ENCODE results near the gene SEMA3C.
A peak's percentile ranks its signal among the peaks of the same experiment; 100 is the strongest.

The SEMA3C gene

DNA sequence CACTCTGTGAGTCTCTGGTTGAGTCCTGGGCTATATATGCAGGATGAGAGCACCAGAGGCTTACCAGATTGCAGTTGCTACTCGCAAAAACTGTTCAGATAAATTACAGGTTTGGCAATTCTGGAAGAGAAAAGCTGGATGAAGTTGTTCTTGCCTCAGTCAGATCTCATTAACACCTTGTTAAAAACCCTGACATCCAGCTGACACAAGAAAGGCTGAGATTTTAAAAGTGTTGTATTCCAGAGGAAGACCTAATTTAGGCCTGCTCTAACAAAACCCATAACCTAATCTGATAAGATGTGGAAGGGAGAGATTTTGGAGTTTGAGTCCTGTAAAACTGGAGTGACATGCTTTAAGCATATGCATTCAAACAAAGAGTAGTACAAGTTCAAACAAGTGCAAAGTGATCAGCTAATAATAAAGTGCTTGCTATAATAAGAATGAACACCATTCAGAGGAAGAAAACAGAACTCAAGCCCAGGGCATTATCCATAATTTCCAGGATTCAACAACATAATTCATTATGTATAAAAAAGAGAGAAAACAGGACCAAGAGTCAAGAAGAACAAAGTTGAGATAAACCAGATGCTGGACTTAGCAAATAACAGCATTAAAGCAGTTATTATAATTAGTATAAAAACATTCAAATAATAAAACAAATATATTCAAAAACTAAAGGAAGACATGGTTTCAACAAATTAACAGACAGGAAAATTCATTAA is 144.9 kb downstream of the SEMA3C start:
- in situ Hi-C loops (cut with MboI; ENCODE audit: low pct_unique_long_range_greater_than_20kb, low sequenced_read_pairs, unreplicated experiment): no loop called here
- TF ChIP-seq, protein P1, sequence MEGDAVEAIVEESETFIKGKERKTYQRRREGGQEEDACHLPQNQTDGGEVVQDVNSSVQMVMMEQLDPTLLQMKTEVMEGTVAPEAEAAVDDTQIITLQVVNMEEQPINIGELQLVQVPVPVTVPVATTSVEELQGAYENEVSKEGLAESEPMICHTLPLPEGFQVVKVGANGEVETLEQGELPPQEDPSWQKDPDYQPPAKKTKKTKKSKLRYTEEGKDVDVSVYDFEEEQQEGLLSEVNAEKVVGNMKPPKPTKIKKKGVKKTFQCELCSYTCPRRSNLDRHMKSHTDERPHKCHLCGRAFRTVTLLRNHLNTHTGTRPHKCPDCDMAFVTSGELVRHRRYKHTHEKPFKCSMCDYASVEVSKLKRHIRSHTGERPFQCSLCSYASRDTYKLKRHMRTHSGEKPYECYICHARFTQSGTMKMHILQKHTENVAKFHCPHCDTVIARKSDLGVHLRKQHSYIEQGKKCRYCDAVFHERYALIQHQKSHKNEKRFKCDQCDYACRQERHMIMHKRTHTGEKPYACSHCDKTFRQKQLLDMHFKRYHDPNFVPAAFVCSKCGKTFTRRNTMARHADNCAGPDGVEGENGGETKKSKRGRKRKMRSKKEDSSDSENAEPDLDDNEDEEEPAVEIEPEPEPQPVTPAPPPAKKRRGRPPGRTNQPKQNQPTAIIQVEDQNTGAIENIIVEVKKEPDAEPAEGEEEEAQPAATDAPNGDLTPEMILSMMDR (IDR thresholded peaks at IDR 0.05; ENCODE audit: extremely low read depth, insufficient read depth, missing control alignments): no peak

DNA sequence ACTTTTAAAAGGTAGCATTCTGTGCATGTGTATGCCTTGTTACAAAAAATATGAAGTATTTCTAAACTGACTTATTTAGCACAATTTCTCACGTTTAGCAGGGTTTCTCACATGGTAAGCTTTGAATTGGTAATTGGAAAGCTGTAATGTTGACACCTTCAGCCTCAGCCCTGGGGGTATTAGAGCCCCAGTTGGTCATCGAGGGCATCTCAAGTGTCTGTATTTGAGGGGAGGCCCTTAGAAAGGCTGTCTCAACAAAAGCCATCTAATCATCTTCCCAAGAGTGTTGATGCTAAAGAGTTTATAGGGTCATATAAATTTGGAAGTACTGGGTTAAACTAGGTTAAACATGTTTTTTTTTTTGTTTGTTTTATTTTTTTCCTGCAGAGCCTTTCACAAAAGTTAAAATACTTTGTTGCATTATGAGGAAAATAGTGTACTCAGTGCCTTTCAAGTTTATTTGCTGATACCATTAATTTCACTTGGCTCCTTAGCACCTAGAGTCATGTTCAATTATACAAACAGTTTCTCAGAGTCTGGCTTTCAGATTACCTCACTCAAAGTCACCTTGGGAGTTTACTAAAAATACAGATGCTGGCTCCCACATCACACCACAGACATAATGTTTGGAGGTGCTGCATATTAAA is 146.4 kb downstream of the SEMA3C start:
- TF ChIP-seq, protein P1 (IDR thresholded peaks at IDR 0.05; ENCODE audit: extremely low read depth, insufficient read depth, missing control alignments): no peak
- no peak for DNase-seq (ENCODE audit: low spot score)
- in situ Hi-C loops (cut with MboI; ENCODE audit: low pct_unique_long_range_greater_than_20kb, low sequenced_read_pairs, unreplicated experiment): no loop called here

More for the DNA sequence above, 144.9 kb downstream of the SEMA3C start:
- DNase-seq (ENCODE audit: low spot score): no peak

DNA sequence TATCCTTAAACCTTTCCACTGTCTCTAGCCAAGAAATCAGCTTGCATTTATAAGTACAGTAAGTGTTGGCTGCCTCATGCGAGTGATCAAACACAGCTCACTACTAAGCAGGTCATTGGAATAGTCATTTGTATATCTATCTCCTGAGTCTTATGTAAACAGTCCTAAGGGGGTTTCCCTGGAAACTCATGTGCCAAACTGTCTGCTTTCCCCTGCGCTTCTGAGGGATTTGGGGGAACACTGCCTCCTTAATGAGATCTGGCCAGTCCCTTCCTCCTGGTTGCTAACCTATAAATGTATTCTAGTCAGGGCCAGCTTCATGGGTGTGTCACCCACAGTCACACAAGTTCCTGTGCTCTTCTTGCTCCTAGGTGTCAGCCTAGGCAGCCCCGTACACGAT is 147.3 kb downstream of the SEMA3C start:
- TF ChIP-seq, protein P1 (IDR thresholded peaks at IDR 0.05; ENCODE audit: extremely low read depth, insufficient read depth, missing control alignments): no peak
- in situ Hi-C loops (cut with MboI; ENCODE audit: low pct_unique_long_range_greater_than_20kb, low sequenced_read_pairs, unreplicated experiment): no loop called here
- DNase-seq (ENCODE audit: low spot score): no peak

DNA sequence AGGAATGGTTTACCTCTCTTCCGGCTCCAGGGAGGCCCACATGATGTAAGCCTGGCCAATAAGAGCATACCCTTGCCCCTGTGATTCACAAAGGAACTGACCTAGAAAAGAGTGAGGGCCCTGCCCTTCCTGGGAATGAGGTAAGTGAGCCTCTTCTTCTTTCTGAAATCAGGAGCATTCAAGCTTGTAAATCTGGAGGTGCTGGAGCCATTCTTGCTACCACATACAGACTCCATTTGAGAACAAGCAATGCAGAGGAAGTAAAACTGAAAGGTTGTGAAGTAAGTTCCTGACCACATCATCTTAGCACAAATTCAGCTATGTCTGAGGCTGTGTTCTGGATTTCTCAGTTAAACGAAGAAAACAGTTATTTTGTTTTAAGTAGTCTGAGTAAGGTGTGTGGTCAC is 148.2 kb downstream of the SEMA3C start:
- TF ChIP-seq, protein P1 (IDR thresholded peaks at IDR 0.05; ENCODE audit: extremely low read depth, insufficient read depth, missing control alignments): no peak
- peak; percentile 36 for DNase-seq (ENCODE audit: low spot score)
- in situ Hi-C loops (cut with MboI; ENCODE audit: low pct_unique_long_range_greater_than_20kb, low sequenced_read_pairs, unreplicated experiment): no loop called here

DNA sequence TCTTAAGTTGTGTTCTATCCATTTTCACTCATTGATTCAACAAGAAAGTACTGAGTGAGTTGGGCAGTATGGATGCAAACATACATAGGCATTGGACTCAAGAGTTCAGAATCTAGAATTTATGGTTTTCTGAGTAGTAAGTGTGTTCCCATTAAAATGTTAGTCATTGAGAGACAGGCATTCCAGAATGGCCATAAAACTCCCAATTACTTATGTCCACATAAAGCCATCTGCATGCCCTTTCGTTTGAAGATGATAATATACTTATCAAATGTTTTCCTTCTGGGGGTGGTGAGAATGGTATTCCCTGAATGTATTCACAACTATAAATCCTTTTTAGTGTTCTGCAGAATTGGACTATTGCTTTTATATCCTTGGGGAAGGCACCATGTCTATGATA is 148.8 kb downstream of the SEMA3C start:
- TF ChIP-seq, protein P1 (IDR thresholded peaks at IDR 0.05; ENCODE audit: extremely low read depth, insufficient read depth, missing control alignments): no peak
- in situ Hi-C loops (cut with MboI; ENCODE audit: low pct_unique_long_range_greater_than_20kb, low sequenced_read_pairs, unreplicated experiment): no loop called here
- DNase-seq (ENCODE audit: low spot score): no peak

DNA sequence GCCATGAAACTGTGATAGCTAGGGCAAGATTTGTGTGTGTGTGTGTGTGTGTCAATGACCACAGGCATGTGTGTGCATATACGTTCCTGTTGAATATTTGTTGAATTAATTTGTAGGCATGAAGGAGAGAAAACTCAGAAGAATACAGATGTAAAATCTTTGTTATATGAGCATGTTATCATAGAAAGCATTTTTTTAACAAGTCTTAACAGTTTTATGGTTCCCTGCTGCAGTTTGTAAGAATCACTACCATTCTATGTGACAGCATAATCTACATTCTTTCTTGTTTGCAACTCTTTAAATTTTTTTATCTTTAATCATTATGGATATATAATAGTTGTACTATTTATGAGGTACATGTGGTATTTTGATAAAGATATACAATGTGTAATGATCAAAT is 150.1 kb downstream of the SEMA3C start:
- DNase-seq (ENCODE audit: low spot score): no peak
- in situ Hi-C loops (cut with MboI; ENCODE audit: low pct_unique_long_range_greater_than_20kb, low sequenced_read_pairs, unreplicated experiment): no loop called here
- TF ChIP-seq, protein P1 (IDR thresholded peaks at IDR 0.05; ENCODE audit: extremely low read depth, insufficient read depth, missing control alignments): no peak

Data from GM13977 (cell line).